ENCODE measurements around the gene GLI2.

GLI2 gene

GRCh38 chr2:120754067-120754960 is 18.6 kb downstream of the GLI2 start:
- no peak for TF ChIP-seq CTCF (conservative IDR thresholded peaks at IDR 0.05; ENCODE audit: low read depth, low read length)
- DNase-seq (ENCODE audit: low read depth): no peak
- no peak overlapping the region for H3K4me3 ChIP-seq (ENCODE audit: low read length)

- H3K4me3 ChIP-seq (ENCODE audit: low read length): no peak overlapping the region
- no peak for DNase-seq (ENCODE audit: low read depth)
- no peak for TF ChIP-seq CTCF (conservative IDR thresholded peaks at IDR 0.05; ENCODE audit: low read depth, low read length)
Observed at GRCh38 chr2:120758181-120759144, 22.8 kb downstream of the GLI2 start.

GRCh38 chr2:120759543-120760331 is 24.1 kb downstream of the GLI2 start:
- TF ChIP-seq CTCF (conservative IDR thresholded peaks at IDR 0.05; ENCODE audit: low read depth, low read length): no peak
- no peak overlapping the region for H3K4me3 ChIP-seq (ENCODE audit: low read length)
- DNase-seq (ENCODE audit: low read depth): no peak

GRCh38 chr2:120760446-120761135 is 24.9 kb downstream of the GLI2 start:
- H3K4me3 ChIP-seq (ENCODE audit: low read length): no peak overlapping the region
- DNase-seq (ENCODE audit: low read depth): no peak
- no peak for TF ChIP-seq CTCF (conservative IDR thresholded peaks at IDR 0.05; ENCODE audit: low read depth, low read length)

GRCh38 chr2:120761164-120761861 is 25.6 kb downstream of the GLI2 start:
- TF ChIP-seq CTCF (conservative IDR thresholded peaks at IDR 0.05; ENCODE audit: low read depth, low read length): no peak
- DNase-seq (ENCODE audit: low read depth): no peak
- H3K4me3 ChIP-seq (ENCODE audit: low read length): no peak overlapping the region

GRCh38 chr2:120761911-120762310 is 26.2 kb downstream of the GLI2 start:
- H3K4me3 ChIP-seq (ENCODE audit: low read length): no peak overlapping the region
- no peak for TF ChIP-seq CTCF (conservative IDR thresholded peaks at IDR 0.05; ENCODE audit: low read depth, low read length)
- DNase-seq (ENCODE audit: low read depth): no peak

Data from retinal pigment epithelial cell (primary cell).